Activated naive CD8-positive, alpha-beta T cell treated with anti-CD3 and anti-CD28 coated beads, Interleukin-2, amount 50 U/mL, for 24 hours (primary cell): ENCODE results near the gene ALKBH8.
A peak's percentile ranks its signal among the peaks of the same experiment; 100 is the strongest.
"Not testable (repeated sequence)": the region's sequence is repeated elsewhere in the genome, so short reads cannot be mapped to it uniquely, and the experiment has no call there.

Experiments used
- ATAC-seq: fragments of 150-1000 bp; cut with Tn5 transposase; one replicate; pipeline ENCODE4 v1.10.0; 2021
- DNase-seq: peaks from one replicate; pipeline ENCODE4 v3.0.0; 2021
- H3K27ac Mint-ChIP-seq: one replicate; pipeline ENCODE4 v1.8.0; 2021; ENCODE audit warnings: mild to moderate bottlenecking, mixed read lengths
- H3K27me3 Mint-ChIP-seq: one replicate; pipeline ENCODE4 v1.8.0; 2021; ENCODE audit warnings: mixed read lengths
- H3K36me3 Mint-ChIP-seq: one replicate; pipeline ENCODE4 v1.8.0; 2021; ENCODE audit warnings: low read depth, mixed read lengths
- H3K4me1 Mint-ChIP-seq: one replicate; pipeline ENCODE4 v1.8.0; 2021; ENCODE audit warnings: mixed read lengths
- H3K4me3 Mint-ChIP-seq: one replicate; pipeline ENCODE4 v1.8.0; 2021; ENCODE audit warnings: mild to moderate bottlenecking, moderate library complexity, mixed read lengths
- H3K9me3 Mint-ChIP-seq: one replicate; pipeline ENCODE4 v1.8.0; 2021; ENCODE audit warnings: mixed read lengths

The ALKBH8 gene

DNA sequence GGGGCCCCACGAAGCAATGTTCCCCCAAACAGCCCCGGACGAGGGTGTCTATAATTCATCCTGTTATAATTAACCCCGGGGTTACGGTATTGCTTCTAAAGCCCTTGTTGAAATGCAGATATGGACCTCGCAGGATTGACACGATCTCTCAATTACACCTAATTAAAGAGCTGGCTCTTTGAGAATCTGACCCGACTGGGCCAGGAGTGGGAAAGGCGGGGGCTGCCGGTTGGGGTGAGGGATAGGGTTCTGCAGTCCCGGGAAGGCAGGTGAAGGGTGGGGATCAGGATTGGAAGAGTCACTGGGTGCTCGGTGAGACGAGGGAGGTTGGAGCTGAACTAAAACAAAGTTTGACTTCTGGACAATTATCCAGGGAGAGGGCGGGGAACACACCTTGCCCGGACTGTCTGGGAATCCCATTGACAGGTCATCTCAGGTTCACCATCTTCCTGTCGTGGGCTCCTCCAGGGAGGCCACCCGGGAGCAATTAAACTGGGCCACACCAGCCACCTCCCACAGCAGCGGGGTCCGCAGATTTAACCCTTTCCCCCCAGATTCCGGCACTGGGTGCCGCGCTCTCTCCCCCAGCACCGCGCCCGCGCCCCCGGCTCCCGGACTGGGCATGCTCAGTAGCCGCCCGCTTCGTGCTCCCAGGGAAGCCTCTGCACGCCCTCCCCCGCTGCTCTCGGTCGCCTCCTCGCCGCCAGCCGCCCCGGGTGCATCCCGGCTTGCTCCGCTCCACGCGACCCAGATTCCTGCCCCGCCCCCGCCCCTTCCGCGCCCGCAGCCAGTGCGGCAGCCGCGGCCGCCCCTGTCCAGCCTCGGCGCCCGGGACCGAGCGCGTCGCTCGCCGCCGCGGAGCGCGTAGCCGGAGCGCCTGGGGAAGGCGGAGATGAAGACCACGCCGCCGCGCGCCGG, 25.2 kb upstream of the ALKBH8 start, which contains the start of gene ELMOD1:
ELMOD1 (plus strand) TSS at position 688 of the 918 bp plus-strand sequence. CDS start 27,043 bp downstream, outside the sequence.
- H3K4me3 Mint-ChIP-seq = peak within 1 kb of the TSS; percentile 82
- peaks cover 88% of the 10 kb centered on the region for H3K27me3 Mint-ChIP-seq
- no peaks in the 10 kb centered on the region for H3K9me3 Mint-ChIP-seq
- H3K27ac Mint-ChIP-seq = peak within 1 kb of the TSS; percentile 17
- no peaks in the 10 kb centered on the region for H3K36me3 Mint-ChIP-seq
- peak; percentile 44 for DNase-seq
- H3K4me1 Mint-ChIP-seq = peaks cover 21% of the 10 kb centered on the region
- peak; percentile 42 for ATAC-seq

DNA sequence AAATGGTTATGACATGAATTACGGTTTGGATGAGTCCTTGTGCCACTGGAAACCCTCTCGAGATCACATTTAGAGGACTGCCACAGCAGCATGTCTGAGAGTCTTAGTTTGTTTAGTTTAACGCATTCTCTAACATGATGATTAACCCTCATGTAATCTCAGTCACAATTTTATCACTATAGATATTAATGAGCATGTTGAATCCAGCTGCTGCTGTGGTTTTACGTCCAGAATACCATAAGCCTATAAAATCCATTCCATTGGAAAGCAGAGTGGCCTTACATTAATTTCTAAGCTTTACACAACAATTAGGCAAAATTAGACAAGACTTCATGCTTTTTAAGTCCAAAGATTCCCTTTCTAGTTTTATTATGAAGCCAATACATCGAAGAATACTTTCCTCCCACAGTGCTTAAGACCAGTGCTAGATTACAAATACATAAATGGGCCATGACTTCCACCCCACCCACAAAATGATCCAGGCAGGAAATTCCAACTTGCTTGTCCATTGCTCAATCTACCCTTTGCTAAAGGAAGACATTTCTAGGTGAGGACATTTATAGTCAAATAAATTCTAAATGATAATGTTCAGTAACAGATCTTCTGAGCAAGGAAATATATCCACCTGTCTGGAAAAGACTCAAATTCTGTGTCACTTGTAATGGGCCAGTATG, 21.9 kb upstream of the ALKBH8 start:
- Mint-ChIP-seq H3K27me3 (peaks cover 74% of the 10 kb centered on the region), H3K4me3 (no peak overlapping the region), H3K4me1 (peaks cover 16% of the 10 kb centered on the region), H3K36me3 (no peaks in the 10 kb centered on the region), H3K9me3 (no peaks in the 10 kb centered on the region), H3K27ac (no peak overlapping the region)
- no peak for ATAC-seq
- no peak for DNase-seq

DNA sequence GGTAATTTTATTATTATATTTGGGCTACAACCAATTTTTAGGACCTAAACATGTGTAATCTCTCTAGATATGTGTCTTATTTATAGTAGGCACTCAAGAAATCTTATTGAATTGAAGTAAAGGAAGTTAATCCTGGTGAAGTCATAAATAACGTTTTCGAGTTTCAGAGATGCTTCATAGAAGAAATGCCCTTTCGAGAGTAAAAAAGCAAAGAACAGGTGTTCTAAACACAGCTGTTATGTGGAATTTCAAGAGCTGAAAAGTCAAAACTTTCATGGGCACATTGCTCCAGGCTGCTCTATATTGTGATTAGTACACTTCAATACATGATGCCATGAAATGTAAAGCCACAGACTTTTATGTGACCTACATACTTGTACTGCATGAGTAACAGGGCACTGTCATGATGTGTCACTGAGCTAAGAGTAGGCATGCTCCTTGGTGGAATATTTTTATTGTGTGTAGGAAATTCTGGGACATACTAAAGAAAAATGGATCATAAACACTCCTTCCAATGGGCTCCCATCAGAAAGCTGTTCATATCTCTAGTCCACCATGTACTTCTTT, 18.2 kb upstream of the ALKBH8 start:
- peaks cover 43% of the 10 kb centered on the region for H3K27me3 Mint-ChIP-seq
- no peak for DNase-seq
- H3K4me1 Mint-ChIP-seq = no peaks in the 10 kb centered on the region

DNA sequence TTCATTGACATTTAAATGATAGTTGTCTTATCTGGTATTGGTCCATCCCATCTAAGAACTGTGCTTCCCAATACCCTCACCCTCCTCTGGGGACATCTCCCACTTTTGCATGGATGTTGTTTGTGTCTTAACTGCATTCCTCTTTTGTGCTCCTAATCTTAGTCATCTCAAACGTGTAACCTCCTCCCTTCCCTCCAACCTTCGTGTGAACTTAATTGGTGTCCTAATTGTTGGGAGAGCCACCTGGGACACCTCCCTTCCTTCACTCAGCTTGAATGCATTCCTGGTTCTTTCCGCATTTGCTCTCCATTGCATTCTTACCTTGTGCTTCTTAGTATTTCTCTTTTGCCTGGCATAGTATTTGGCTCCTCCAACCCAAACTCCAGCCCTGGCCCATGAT, 15.6 kb upstream of the ALKBH8 start:
- H3K9me3 Mint-ChIP-seq = peaks cover 4% of the 10 kb centered on the region

More for the DNA sequence above, 18.2 kb upstream of the ALKBH8 start:
- no peak overlapping the region for H3K4me3 Mint-ChIP-seq
- peak; percentile 81 for ATAC-seq
- H3K36me3 Mint-ChIP-seq = no peaks in the 10 kb centered on the region
- peaks cover 4% of the 10 kb centered on the region for H3K9me3 Mint-ChIP-seq
- no peak overlapping the region for H3K27ac Mint-ChIP-seq

GRCh38 chr11:107579169-107579568, 13.6 kb upstream of the ALKBH8 start:
- H3K4me1 Mint-ChIP-seq, H3K36me3 Mint-ChIP-seq, H3K4me3 Mint-ChIP-seq, ATAC-seq, H3K27ac Mint-ChIP-seq, H3K9me3 Mint-ChIP-seq, H3K27me3 Mint-ChIP-seq, DNase-seq: not testable (repeated sequence)

More for the DNA sequence above, 15.6 kb upstream of the ALKBH8 start:
- DNase-seq (no peak), ATAC-seq (no peak)
- Mint-ChIP-seq H3K36me3 (no peaks in the 10 kb centered on the region), H3K4me1 (no peaks in the 10 kb centered on the region), H3K27me3 (peaks cover 19% of the 10 kb centered on the region), H3K27ac (no peak overlapping the region), H3K4me3 (no peak overlapping the region)

GRCh38 chr11:107577346-107577711, 11.8 kb upstream of the ALKBH8 start:
- peaks cover 4% of the 10 kb centered on the region for H3K9me3 Mint-ChIP-seq
- H3K4me3 Mint-ChIP-seq = no peak overlapping the region

DNA sequence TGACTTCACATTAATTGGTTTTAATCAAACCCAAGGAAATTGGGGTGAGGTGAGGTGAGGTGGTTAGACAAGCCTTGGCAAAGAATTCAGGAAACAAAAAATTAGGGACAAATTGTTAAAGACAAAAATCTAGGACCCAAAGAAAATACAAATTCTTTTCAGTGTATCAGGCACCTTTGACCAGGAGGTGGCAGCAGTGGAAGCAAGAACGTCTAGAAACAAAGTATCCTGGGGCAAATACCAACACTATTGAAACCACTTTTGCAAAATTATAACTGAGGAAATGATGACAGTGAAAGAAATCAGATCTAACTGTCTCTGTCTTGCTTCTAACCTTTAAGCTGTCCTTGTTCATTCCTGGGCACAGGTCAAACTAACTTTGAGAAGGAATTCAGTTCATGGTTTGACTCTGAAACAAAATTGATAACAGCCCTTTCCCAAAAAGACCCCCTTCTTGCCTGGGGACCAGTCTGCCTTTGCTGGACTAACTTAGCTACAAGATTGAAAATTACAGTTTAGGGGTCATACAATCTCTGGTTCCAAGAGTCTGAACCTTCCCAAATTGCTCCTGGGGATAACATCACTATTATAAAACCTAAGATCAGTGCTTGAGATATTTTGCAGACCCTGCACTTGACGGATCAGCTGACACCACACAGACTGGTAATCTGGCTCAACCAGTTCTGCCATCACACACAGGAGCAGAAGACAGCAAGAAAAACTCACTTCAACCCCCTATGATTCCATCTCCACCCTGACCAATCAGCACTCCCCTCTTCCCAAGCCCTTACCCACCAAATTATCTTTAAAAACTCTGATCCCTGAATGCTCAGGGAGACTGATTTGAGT, 11.2 kb upstream of the ALKBH8 start:
- DNase-seq = peak; percentile 61

More at GRCh38 chr11:107577346-107577711, 11.8 kb upstream of the ALKBH8 start:
- DNase-seq = no peak
- H3K4me1 Mint-ChIP-seq = no peaks in the 10 kb centered on the region
- no peak overlapping the region for H3K27ac Mint-ChIP-seq
- peaks cover 3% of the 10 kb centered on the region for H3K27me3 Mint-ChIP-seq
- H3K36me3 Mint-ChIP-seq = no peaks in the 10 kb centered on the region
- no peak for ATAC-seq

GRCh38 chr11:107573438-107573837, 7.9 kb upstream of the ALKBH8 start:
- H3K4me1 Mint-ChIP-seq = no peaks in the 10 kb centered on the region
- no peak overlapping the region for H3K4me3 Mint-ChIP-seq
- DNase-seq (no peak), ATAC-seq (no peak)
- no peaks in the 10 kb centered on the region for H3K36me3 Mint-ChIP-seq
- H3K27ac Mint-ChIP-seq = no peak overlapping the region
- H3K27me3 Mint-ChIP-seq = no peaks in the 10 kb centered on the region
- H3K9me3 Mint-ChIP-seq = no peaks in the 10 kb centered on the region

More for the DNA sequence above, 11.2 kb upstream of the ALKBH8 start:
- H3K27ac Mint-ChIP-seq, ATAC-seq, H3K27me3 Mint-ChIP-seq, H3K36me3 Mint-ChIP-seq, H3K4me1 Mint-ChIP-seq, H3K4me3 Mint-ChIP-seq, H3K9me3 Mint-ChIP-seq: not testable (repeated sequence)

GRCh38 chr11:107570015-107570414, 4.5 kb upstream of the ALKBH8 start:
- Mint-ChIP-seq H3K4me1 (peaks cover 25% of the 10 kb centered on the region), H3K27me3 (no peaks in the 10 kb centered on the region), H3K36me3 (no peaks in the 10 kb centered on the region), H3K9me3 (no peaks in the 10 kb centered on the region), H3K4me3 (no peak overlapping the region), H3K27ac (no peak overlapping the region)
- DNase-seq = no peak
- no peak for ATAC-seq

GRCh38 chr11:107567739-107568335, 2.3 kb upstream of the ALKBH8 start:
- Mint-ChIP-seq H3K4me1 (peaks cover 43% of the 10 kb centered on the region), H3K27me3 (no peaks in the 10 kb centered on the region), H3K27ac (no peak overlapping the region), H3K4me3 (no peak overlapping the region), H3K9me3 (no peaks in the 10 kb centered on the region), H3K36me3 (no peaks in the 10 kb centered on the region)
- ATAC-seq (no peak), DNase-seq (no peak)

DNA sequence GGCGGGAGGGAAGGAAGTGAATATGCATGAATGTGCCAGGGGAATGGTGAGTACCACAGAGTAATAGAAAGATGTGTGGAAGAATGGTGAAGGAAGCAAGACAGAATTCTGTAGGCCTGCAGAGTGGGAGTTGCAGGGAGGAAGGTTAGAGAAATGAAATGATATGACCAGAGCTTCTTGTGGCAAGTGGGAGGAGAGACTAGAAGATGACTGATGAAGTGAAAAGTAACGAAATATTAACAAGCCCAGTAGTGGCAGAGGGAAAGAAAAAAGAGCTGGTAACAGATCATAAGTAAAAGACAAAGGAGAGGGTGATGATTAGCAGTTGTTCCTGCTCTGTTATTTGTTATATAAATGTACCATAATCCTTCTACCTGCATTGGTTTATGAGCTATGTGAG, 1.0 kb upstream of the ALKBH8 start:
- no peak overlapping the region for H3K4me3 Mint-ChIP-seq
- H3K27me3 Mint-ChIP-seq = no peaks in the 10 kb centered on the region
- H3K36me3 Mint-ChIP-seq = peaks cover 7% of the 10 kb centered on the region
- peak overlapping the region; percentile 92 for H3K27ac Mint-ChIP-seq
- peaks cover 56% of the 10 kb centered on the region for H3K4me1 Mint-ChIP-seq
- ATAC-seq (no peak), DNase-seq (no peak)
- no peaks in the 10 kb centered on the region for H3K9me3 Mint-ChIP-seq

DNA sequence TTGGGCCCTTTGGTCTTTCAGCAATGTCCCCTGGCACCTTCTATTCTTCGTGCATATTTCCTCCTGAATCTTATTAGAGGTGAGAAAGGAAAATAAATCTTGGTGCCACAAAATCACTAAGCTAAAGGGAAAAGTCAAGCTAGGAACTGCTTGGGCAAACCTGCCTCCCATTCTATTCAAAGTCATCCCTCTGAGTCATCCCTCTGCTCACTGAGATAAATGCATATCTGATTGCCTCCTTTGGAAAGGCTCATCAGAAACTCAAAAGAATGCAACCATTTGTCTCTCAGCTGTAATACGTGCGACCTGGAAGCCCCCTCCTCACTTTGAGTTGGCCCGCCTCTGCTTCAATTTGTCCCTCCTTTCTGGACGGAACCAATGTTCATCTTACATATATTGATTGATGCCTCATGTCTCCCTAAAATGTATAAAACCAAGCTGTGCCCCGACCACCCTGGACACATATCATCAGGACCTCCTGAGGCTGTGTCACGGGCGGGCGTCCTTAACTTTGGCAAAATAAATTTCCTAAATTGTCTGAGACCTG, 493 bp upstream of the ALKBH8 start:
- H3K4me1 Mint-ChIP-seq = peaks cover 61% of the 10 kb centered on the region
- not testable (repeated sequence) for H3K9me3 Mint-ChIP-seq, DNase-seq, ATAC-seq, H3K27me3 Mint-ChIP-seq
- peak overlapping the region; percentile 92 for H3K27ac Mint-ChIP-seq
- peak overlapping the region; percentile 92 for H3K4me3 Mint-ChIP-seq
- peaks cover 10% of the 10 kb centered on the region for H3K36me3 Mint-ChIP-seq

DNA sequence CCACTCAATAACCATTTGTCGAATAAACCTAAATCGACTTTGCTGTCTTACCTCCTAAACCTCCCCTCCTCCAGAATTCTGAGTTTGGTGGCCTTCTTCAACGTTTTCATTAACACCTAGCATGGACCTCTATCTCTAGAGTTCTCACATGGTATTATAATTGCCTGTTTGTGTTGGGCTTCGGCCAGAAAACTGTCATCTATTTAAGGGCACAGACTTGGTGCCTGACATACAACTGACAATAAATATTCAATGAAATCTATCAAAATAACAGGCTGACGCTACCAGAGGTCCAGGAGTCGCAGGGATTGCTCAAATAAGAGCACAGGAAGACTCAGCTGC, 687 bp downstream of the ALKBH8 start:
- no peaks in the 10 kb centered on the region for H3K27me3 Mint-ChIP-seq
- H3K4me3 Mint-ChIP-seq = peak overlapping the region; percentile 92
- DNase-seq = no peak
- peaks cover 11% of the 10 kb centered on the region for H3K36me3 Mint-ChIP-seq
- no peaks in the 10 kb centered on the region for H3K9me3 Mint-ChIP-seq
- H3K27ac Mint-ChIP-seq = peak overlapping the region; percentile 92
- no peak for ATAC-seq
- H3K4me1 Mint-ChIP-seq = peaks cover 66% of the 10 kb centered on the region
